ENCODE results near the gene MDFIC.

MDFIC gene

GRCh38 chr7:114934086-114934485 is 12.2 kb downstream of the MDFIC start:
- no peak for TF ChIP-seq CTCF (IDR thresholded peaks at IDR 0.05)

GRCh38 chr7:114934713-114935112 is 12.8 kb downstream of the MDFIC start:
- no peak for TF ChIP-seq CTCF (IDR thresholded peaks at IDR 0.05)

- no peak for TF ChIP-seq CTCF (IDR thresholded peaks at IDR 0.05)
Measured at GRCh38 chr7:114936471-114936870, 14.6 kb downstream of the MDFIC start.

- TF ChIP-seq CTCF (IDR thresholded peaks at IDR 0.05) = no peak
Measured at GRCh38 chr7:114937446-114937845, 15.6 kb downstream of the MDFIC start.

- no peak for TF ChIP-seq CTCF (IDR thresholded peaks at IDR 0.05)
Measured at GRCh38 chr7:114938785-114939184, 16.9 kb downstream of the MDFIC start.

GRCh38 chr7:114939484-114940097 is 17.7 kb downstream of the MDFIC start:
- peak; percentile 62 for TF ChIP-seq CTCF (IDR thresholded peaks at IDR 0.05)

- no peak for TF ChIP-seq CTCF (IDR thresholded peaks at IDR 0.05)
Measured at GRCh38 chr7:114940220-114940619, 18.3 kb downstream of the MDFIC start.

- TF ChIP-seq CTCF (IDR thresholded peaks at IDR 0.05) = no peak
Measured at GRCh38 chr7:114941692-114942091, 19.8 kb downstream of the MDFIC start.
